ENCODE data around the gene KCNAB2. TPM values are rescaled to one million over a fixed set of nuclear protein-coding genes. Genes with fewer than 3 reads are reported as not detected.

The KCNAB2 gene
- total RNA-seq, 3 donors from 2014 or later = 6.9 to 19.8 (median 9.8) TPM

DNA sequence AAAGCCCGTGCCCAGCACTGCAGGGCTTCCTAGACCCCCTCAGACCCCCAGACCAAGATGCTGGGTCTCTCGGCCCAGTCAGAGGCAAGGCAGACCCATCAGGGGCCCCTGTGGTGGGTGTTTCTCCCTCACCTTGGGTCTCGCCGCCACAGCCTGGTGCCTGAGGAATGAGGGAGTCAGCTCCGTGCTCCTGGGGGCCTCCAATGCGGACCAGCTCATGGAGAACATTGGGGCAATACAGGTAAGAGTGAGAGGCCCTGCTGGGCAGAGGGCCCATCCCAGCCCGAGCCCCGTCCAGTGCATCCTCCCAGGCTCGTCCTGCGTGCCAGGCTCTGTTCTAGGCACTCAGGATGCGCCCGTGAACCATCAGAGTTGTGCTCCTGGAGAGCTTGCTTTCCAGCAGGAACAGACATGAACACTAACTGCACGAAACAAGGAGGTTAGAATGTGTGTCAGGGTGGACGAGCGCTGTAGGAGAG lies 51.5 kb downstream of the KCNAB2 start:
- Histone ChIP-seq H3K4me1 (no peaks in the 10 kb centered on the region), H3K4me3 (no peak overlapping the region), H3K36me3 (no peaks in the 10 kb centered on the region), H3K27me3 (peaks cover 0 to 7% of the 10 kb centered on the region in 2 donors), H3K27ac (no peak overlapping the region), H3K9me3 (no peaks in the 10 kb centered on the region)
- intact Hi-C loops (cut with DNase I; ENCODE audit: low total_unique reads) = no loop called here
- TF ChIP-seq POLR2A (IDR thresholded peaks at IDR 0.05) (no peak), CTCF (IDR thresholded peaks at IDR 0.05) (no peak), POLR2AphosphoS5 (IDR thresholded peaks at IDR 0.05) (no peak)
- no peak for DNase-seq (ENCODE audit: low spot score in 2 of 2)

GRCh38 chr1:6097824-6098223 lies 52.1 kb downstream of the KCNAB2 start:
- Histone ChIP-seq H3K4me1 (no peaks in the 10 kb centered on the region), H3K27me3 (peaks cover 0 to 13% of the 10 kb centered on the region in 2 donors), H3K4me3 (no peak overlapping the region), H3K27ac (no peak overlapping the region), H3K9me3 (no peaks in the 10 kb centered on the region), H3K36me3 (no peaks in the 10 kb centered on the region)
- no peak for DNase-seq (ENCODE audit: low spot score in 2 of 2)
- TF ChIP-seq POLR2AphosphoS5 (IDR thresholded peaks at IDR 0.05) (no peak), CTCF (IDR thresholded peaks at IDR 0.05) (no peak), POLR2A (IDR thresholded peaks at IDR 0.05) (no peak)
- intact Hi-C loops (cut with DNase I; ENCODE audit: low total_unique reads) = no loop called here

- H3K36me3 ChIP-seq = no peaks in the 10 kb centered on the region
- TF ChIP-seq CTCF (IDR thresholded peaks at IDR 0.05) = no peak
- TF ChIP-seq POLR2AphosphoS5 (IDR thresholded peaks at IDR 0.05) = no peak
- no peak for TF ChIP-seq POLR2A (IDR thresholded peaks at IDR 0.05)
- no peak overlapping the region for H3K4me3 ChIP-seq
- H3K27ac ChIP-seq = peak overlapping the region in 1 of 2 donors; percentile 58
- H3K27me3 ChIP-seq = peaks cover 0 to 13% of the 10 kb centered on the region in 2 donors
- no peak for DNase-seq (ENCODE audit: low spot score in 2 of 2)
- H3K4me1 ChIP-seq = no peaks in the 10 kb centered on the region
- intact Hi-C loops (cut with DNase I; ENCODE audit: low total_unique reads) = no loop called here
- H3K9me3 ChIP-seq = no peaks in the 10 kb centered on the region
Measured at GRCh38 chr1:6098303-6099215, 52.9 kb downstream of the KCNAB2 start.

GRCh38 chr1:6099297-6099696 lies 53.6 kb downstream of the KCNAB2 start:
- intact Hi-C loops (cut with DNase I; ENCODE audit: low total_unique reads) = no loop called here
- Histone ChIP-seq H3K4me1 (no peaks in the 10 kb centered on the region), H3K4me3 (no peak overlapping the region), H3K36me3 (no peaks in the 10 kb centered on the region), H3K9me3 (no peaks in the 10 kb centered on the region), H3K27ac (no peak overlapping the region), H3K27me3 (peaks cover 0 to 19% of the 10 kb centered on the region in 2 donors)
- TF ChIP-seq POLR2AphosphoS5 (IDR thresholded peaks at IDR 0.05) (no peak), POLR2A (IDR thresholded peaks at IDR 0.05) (no peak), CTCF (IDR thresholded peaks at IDR 0.05) (no peak)
- DNase-seq (ENCODE audit: low spot score in 2 of 2) = no peak

All from breast epithelium (tissue), 4 donors.